SH-SY5Y (cell line): ENCODE results near the gene CCDC181.

ENCODE experiments used
- GATA2 ChIP-seq: IDR thresholded peaks from 2 replicates; pipeline ENCODE4 v1.6.1; 2011; ENCODE audit warnings: mild to moderate bottlenecking, low read depth, low read length
- GATA3 ChIP-seq: IDR thresholded peaks from 2 replicates; pipeline ENCODE4 v1.6.1; 2011; ENCODE audit warnings: low read depth, mild to moderate bottlenecking, low read length, moderate library complexity

GRCh38 chr1:169473347-169473746 lies 46.1 kb upstream of the CCDC181 start:
- TF ChIP-seq GATA3, result no peak
- TF ChIP-seq GATA2, result no peak
